ENCODE results near the gene ZFR2.

Gene ZFR2

GRCh38 chr19:3849787-3850186 is 19.1 kb downstream of the ZFR2 start:
- Histone ChIP-seq H3K4me1 (ENCODE audit: control insufficient read depth, insufficient read depth, low read length) (no peaks in the 10 kb centered on the region), H3K4me3 (ENCODE audit: low read length) (no peak overlapping the region), H3K9me3 (replicated peaks; ENCODE audit: low read length) (peaks cover 7% of the 10 kb centered on the region), H3K4me2 (ENCODE audit: low read length) (no peak overlapping the region), H3K27me3 (ENCODE audit: control insufficient read depth, insufficient read depth, low read length) (peaks cover 37% of the 10 kb centered on the region), H3K36me3 (ENCODE audit: insufficient read depth, low read length) (no peaks in the 10 kb centered on the region), H3K9ac (ENCODE audit: low read depth, low read length) (no peak overlapping the region)

GRCh38 chr19:3849092-3849491 is 19.7 kb downstream of the ZFR2 start:
- H3K27me3 ChIP-seq (ENCODE audit: control insufficient read depth, insufficient read depth, low read length): peaks cover 35% of the 10 kb centered on the region
- no peaks in the 10 kb centered on the region for H3K36me3 ChIP-seq (ENCODE audit: insufficient read depth, low read length)
- H3K9me3 ChIP-seq (replicated peaks; ENCODE audit: low read length): peaks cover 7% of the 10 kb centered on the region
- no peak overlapping the region for H3K9ac ChIP-seq (ENCODE audit: low read depth, low read length)
- no peak overlapping the region for H3K4me3 ChIP-seq (ENCODE audit: low read length)
- no peaks in the 10 kb centered on the region for H3K4me1 ChIP-seq (ENCODE audit: control insufficient read depth, insufficient read depth, low read length)
- H3K4me2 ChIP-seq (ENCODE audit: low read length): no peak overlapping the region

- Histone ChIP-seq H3K27me3 (ENCODE audit: control insufficient read depth, insufficient read depth, low read length) (peaks cover 48% of the 10 kb centered on the region), H3K9ac (ENCODE audit: low read depth, low read length) (no peak overlapping the region), H3K4me2 (ENCODE audit: low read length) (no peak overlapping the region), H3K9me3 (replicated peaks; ENCODE audit: low read length) (no peaks in the 10 kb centered on the region), H3K4me1 (ENCODE audit: control insufficient read depth, insufficient read depth, low read length) (no peaks in the 10 kb centered on the region), H3K4me3 (ENCODE audit: low read length) (no peak overlapping the region), H3K36me3 (ENCODE audit: insufficient read depth, low read length) (no peaks in the 10 kb centered on the region)
Observed at GRCh38 chr19:3844596-3844995, 24.2 kb downstream of the ZFR2 start.

- H3K9me3 ChIP-seq (replicated peaks; ENCODE audit: low read length): peaks cover 2% of the 10 kb centered on the region
- no peaks in the 10 kb centered on the region for H3K36me3 ChIP-seq (ENCODE audit: insufficient read depth, low read length)
- H3K27me3 ChIP-seq (ENCODE audit: control insufficient read depth, insufficient read depth, low read length): peaks cover 56% of the 10 kb centered on the region
- no peak overlapping the region for H3K9ac ChIP-seq (ENCODE audit: low read depth, low read length)
- no peaks in the 10 kb centered on the region for H3K4me1 ChIP-seq (ENCODE audit: control insufficient read depth, insufficient read depth, low read length)
- H3K4me3 ChIP-seq (ENCODE audit: low read length): no peak overlapping the region
- H3K4me2 ChIP-seq (ENCODE audit: low read length): no peak overlapping the region
Observed at GRCh38 chr19:3842948-3843347, 25.9 kb downstream of the ZFR2 start.

- no peak overlapping the region for H3K4me3 ChIP-seq (ENCODE audit: low read length)
- no peaks in the 10 kb centered on the region for H3K36me3 ChIP-seq (ENCODE audit: insufficient read depth, low read length)
- no peak overlapping the region for H3K9ac ChIP-seq (ENCODE audit: low read depth, low read length)
- H3K4me2 ChIP-seq (ENCODE audit: low read length): no peak overlapping the region
- H3K27me3 ChIP-seq (ENCODE audit: control insufficient read depth, insufficient read depth, low read length): peaks cover 52% of the 10 kb centered on the region
- H3K9me3 ChIP-seq (replicated peaks; ENCODE audit: low read length): peaks cover 5% of the 10 kb centered on the region
- H3K4me1 ChIP-seq (ENCODE audit: control insufficient read depth, insufficient read depth, low read length): no peaks in the 10 kb centered on the region
Observed at GRCh38 chr19:3840804-3841203, 28.0 kb downstream of the ZFR2 start.

GRCh38 chr19:3839941-3840340 is 28.9 kb downstream of the ZFR2 start:
- H3K4me1 ChIP-seq (ENCODE audit: control insufficient read depth, insufficient read depth, low read length): no peaks in the 10 kb centered on the region
- H3K9me3 ChIP-seq (replicated peaks; ENCODE audit: low read length): peaks cover 5% of the 10 kb centered on the region
- H3K9ac ChIP-seq (ENCODE audit: low read depth, low read length): no peak overlapping the region

GRCh38 chr19:3838661-3839060 is 30.2 kb downstream of the ZFR2 start:
- H3K9ac ChIP-seq (ENCODE audit: low read depth, low read length): no peak overlapping the region
- H3K4me3 ChIP-seq (ENCODE audit: low read length): no peak overlapping the region
- peaks cover 53% of the 10 kb centered on the region for H3K27me3 ChIP-seq (ENCODE audit: control insufficient read depth, insufficient read depth, low read length)
- H3K4me2 ChIP-seq (ENCODE audit: low read length): no peak overlapping the region
- H3K9me3 ChIP-seq (replicated peaks; ENCODE audit: low read length): peaks cover 5% of the 10 kb centered on the region
- no peaks in the 10 kb centered on the region for H3K36me3 ChIP-seq (ENCODE audit: insufficient read depth, low read length)
- no peaks in the 10 kb centered on the region for H3K4me1 ChIP-seq (ENCODE audit: control insufficient read depth, insufficient read depth, low read length)

More at GRCh38 chr19:3839941-3840340, 28.9 kb downstream of the ZFR2 start:
- Histone ChIP-seq H3K27me3 (ENCODE audit: control insufficient read depth, insufficient read depth, low read length) (peaks cover 53% of the 10 kb centered on the region), H3K4me3 (ENCODE audit: low read length) (no peak overlapping the region), H3K4me2 (ENCODE audit: low read length) (no peak overlapping the region), H3K36me3 (ENCODE audit: insufficient read depth, low read length) (no peaks in the 10 kb centered on the region)

GRCh38 chr19:3837922-3838321 is 30.9 kb downstream of the ZFR2 start:
- H3K36me3 ChIP-seq (ENCODE audit: insufficient read depth, low read length): no peaks in the 10 kb centered on the region
- no peak overlapping the region for H3K4me3 ChIP-seq (ENCODE audit: low read length)
- peaks cover 52% of the 10 kb centered on the region for H3K27me3 ChIP-seq (ENCODE audit: control insufficient read depth, insufficient read depth, low read length)
- no peaks in the 10 kb centered on the region for H3K4me1 ChIP-seq (ENCODE audit: control insufficient read depth, insufficient read depth, low read length)
- no peak overlapping the region for H3K9ac ChIP-seq (ENCODE audit: low read depth, low read length)
- H3K9me3 ChIP-seq (replicated peaks; ENCODE audit: low read length): peaks cover 5% of the 10 kb centered on the region
- no peak overlapping the region for H3K4me2 ChIP-seq (ENCODE audit: low read length)

GRCh38 chr19:3837332-3837731 is 31.5 kb downstream of the ZFR2 start:
- Histone ChIP-seq H3K9ac (ENCODE audit: low read depth, low read length) (no peak overlapping the region), H3K4me1 (ENCODE audit: control insufficient read depth, insufficient read depth, low read length) (no peaks in the 10 kb centered on the region), H3K4me2 (ENCODE audit: low read length) (no peak overlapping the region), H3K36me3 (ENCODE audit: insufficient read depth, low read length) (no peaks in the 10 kb centered on the region), H3K4me3 (ENCODE audit: low read length) (no peak overlapping the region), H3K27me3 (ENCODE audit: control insufficient read depth, insufficient read depth, low read length) (peaks cover 48% of the 10 kb centered on the region), H3K9me3 (replicated peaks; ENCODE audit: low read length) (peaks cover 5% of the 10 kb centered on the region)

- no peak overlapping the region for H3K9ac ChIP-seq (ENCODE audit: low read depth, low read length)
- no peaks in the 10 kb centered on the region for H3K36me3 ChIP-seq (ENCODE audit: insufficient read depth, low read length)
- H3K4me3 ChIP-seq (ENCODE audit: low read length): no peak overlapping the region
- H3K4me2 ChIP-seq (ENCODE audit: low read length): no peak overlapping the region
- peaks cover 46% of the 10 kb centered on the region for H3K27me3 ChIP-seq (ENCODE audit: control insufficient read depth, insufficient read depth, low read length)
- peaks cover 5% of the 10 kb centered on the region for H3K9me3 ChIP-seq (replicated peaks; ENCODE audit: low read length)
- no peaks in the 10 kb centered on the region for H3K4me1 ChIP-seq (ENCODE audit: control insufficient read depth, insufficient read depth, low read length)
Observed at GRCh38 chr19:3836887-3837286, 32.0 kb downstream of the ZFR2 start.

- Histone ChIP-seq H3K36me3 (ENCODE audit: insufficient read depth, low read length) (no peaks in the 10 kb centered on the region), H3K4me3 (ENCODE audit: low read length) (no peak overlapping the region), H3K9ac (ENCODE audit: low read depth, low read length) (no peak overlapping the region), H3K27me3 (ENCODE audit: control insufficient read depth, insufficient read depth, low read length) (peaks cover 53% of the 10 kb centered on the region), H3K4me1 (ENCODE audit: control insufficient read depth, insufficient read depth, low read length) (no peaks in the 10 kb centered on the region), H3K4me2 (ENCODE audit: low read length) (no peak overlapping the region), H3K9me3 (replicated peaks; ENCODE audit: low read length) (peaks cover 5% of the 10 kb centered on the region)
Observed at GRCh38 chr19:3835055-3835435, 33.8 kb downstream of the ZFR2 start.

- Histone ChIP-seq H3K36me3 (ENCODE audit: insufficient read depth, low read length) (no peaks in the 10 kb centered on the region), H3K9ac (ENCODE audit: low read depth, low read length) (no peak overlapping the region), H3K27me3 (ENCODE audit: control insufficient read depth, insufficient read depth, low read length) (peaks cover 51% of the 10 kb centered on the region), H3K4me2 (ENCODE audit: low read length) (no peak overlapping the region), H3K9me3 (replicated peaks; ENCODE audit: low read length) (peaks cover 5% of the 10 kb centered on the region), H3K4me1 (ENCODE audit: control insufficient read depth, insufficient read depth, low read length) (no peaks in the 10 kb centered on the region), H3K4me3 (ENCODE audit: low read length) (no peak overlapping the region)
Observed at GRCh38 chr19:3834349-3835054, 34.3 kb downstream of the ZFR2 start.
